ENCODE results near the gene GOLGA7B.

The GOLGA7B gene

DNA sequence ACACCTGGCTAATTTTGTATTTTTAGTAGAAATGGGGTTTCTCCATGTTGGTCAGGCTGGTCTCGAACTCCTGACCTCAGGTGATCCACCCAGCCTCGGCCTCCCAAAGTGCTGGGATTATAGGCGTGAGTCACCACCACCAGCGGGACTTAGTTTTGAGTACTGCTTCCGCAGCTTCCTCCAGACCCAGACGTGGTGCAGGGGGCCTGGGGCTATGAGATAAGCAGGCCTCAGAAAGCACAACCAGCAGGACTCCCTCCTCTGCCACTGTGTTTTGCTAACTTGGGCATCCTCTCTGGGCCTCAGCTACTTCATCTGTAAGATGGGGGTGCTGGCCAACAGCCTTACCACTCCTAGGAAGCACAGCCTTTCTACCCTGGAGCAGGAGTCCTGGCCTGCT lies 37.8 kb downstream of the GOLGA7B start:
- Histone ChIP-seq H3K27ac (ENCODE audit: low read length) (no peak overlapping the region), H3K4me3 (ENCODE audit: low read depth in 1 of 2, low read length in 2 of 2) (no peak overlapping the region), H3K36me3 (ENCODE audit: control insufficient read depth in 1 of 2, insufficient read depth in 2 of 2, low read length in 2 of 2) (no peaks in the 10 kb centered on the region), H3K27me3 (ENCODE audit: low read depth, low read length) (no peaks in the 10 kb centered on the region), H3K9me3 (ENCODE audit: control insufficient read depth in 1 of 2, low read length in 2 of 2) (no peaks in the 10 kb centered on the region), H3K4me1 (ENCODE audit: control insufficient read depth in 1 of 2, insufficient read depth in 2 of 2, low read length in 2 of 2) (no peaks in the 10 kb centered on the region)

- no peak overlapping the region for H3K27ac ChIP-seq (ENCODE audit: low read length)
- H3K4me3 ChIP-seq (ENCODE audit: low read depth in 1 of 2, low read length in 2 of 2): no peak overlapping the region
- H3K27me3 ChIP-seq (ENCODE audit: low read depth, low read length): no peaks in the 10 kb centered on the region
- H3K4me1 ChIP-seq (ENCODE audit: control insufficient read depth in 1 of 2, insufficient read depth in 2 of 2, low read length in 2 of 2): no peaks in the 10 kb centered on the region
- H3K36me3 ChIP-seq (ENCODE audit: control insufficient read depth in 1 of 2, insufficient read depth in 2 of 2, low read length in 2 of 2): no peaks in the 10 kb centered on the region
- H3K9me3 ChIP-seq (ENCODE audit: control insufficient read depth in 1 of 2, low read length in 2 of 2): no peaks in the 10 kb centered on the region
These were observed 38.5 kb downstream of the GOLGA7B start for GRCh38 chr10:97888134-97888533.

- no peak overlapping the region for H3K4me3 ChIP-seq (ENCODE audit: low read depth in 1 of 2, low read length in 2 of 2)
- H3K27ac ChIP-seq (ENCODE audit: low read length): no peak overlapping the region
- H3K27me3 ChIP-seq (ENCODE audit: low read depth, low read length): no peaks in the 10 kb centered on the region
- no peaks in the 10 kb centered on the region for H3K4me1 ChIP-seq (ENCODE audit: control insufficient read depth in 1 of 2, insufficient read depth in 2 of 2, low read length in 2 of 2)
- no peaks in the 10 kb centered on the region for H3K9me3 ChIP-seq (ENCODE audit: control insufficient read depth in 1 of 2, low read length in 2 of 2)
- H3K36me3 ChIP-seq (ENCODE audit: control insufficient read depth in 1 of 2, insufficient read depth in 2 of 2, low read length in 2 of 2): no peaks in the 10 kb centered on the region
These were observed 39.1 kb downstream of the GOLGA7B start for GRCh38 chr10:97888641-97889262.

DNA sequence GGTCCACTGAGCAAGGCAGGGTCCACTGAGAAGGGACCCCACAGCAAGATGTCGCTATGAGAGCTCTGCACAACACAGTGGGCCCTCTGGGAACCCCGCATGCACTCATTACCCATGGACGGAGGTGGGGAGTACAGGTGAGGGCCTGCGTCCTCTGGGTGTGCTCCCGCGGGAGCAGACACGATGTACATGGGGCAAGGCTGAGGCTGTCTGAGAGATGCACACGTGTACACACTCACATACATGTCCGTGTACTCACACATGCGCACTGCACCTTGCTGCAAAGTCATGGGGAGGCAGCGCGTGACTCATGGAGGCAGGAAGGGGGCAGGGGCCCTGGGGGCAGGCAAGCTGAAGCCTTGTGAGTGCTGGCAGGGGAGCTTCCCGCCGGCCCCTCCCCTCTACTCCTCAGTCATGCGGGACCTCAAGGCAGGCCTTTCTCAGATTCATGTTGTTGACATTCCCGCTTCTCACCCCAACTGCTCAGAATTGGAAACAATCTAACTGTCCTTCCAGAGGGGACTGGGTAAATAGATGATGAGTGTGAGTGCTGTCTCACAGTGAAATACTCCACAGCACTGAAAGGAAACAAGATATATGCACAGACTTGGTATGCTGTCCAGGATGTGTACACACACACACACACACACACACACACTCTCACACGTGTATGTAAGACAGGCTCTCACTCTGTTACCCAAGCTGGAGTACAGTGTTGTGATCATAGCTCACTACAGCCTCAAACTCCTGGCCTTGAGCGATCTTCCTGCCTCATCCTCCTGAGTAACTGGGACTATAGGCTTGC lies 40.0 kb downstream of the GOLGA7B start:
- Histone ChIP-seq H3K4me1 (ENCODE audit: control insufficient read depth in 1 of 2, insufficient read depth in 2 of 2, low read length in 2 of 2) (no peaks in the 10 kb centered on the region), H3K27ac (ENCODE audit: low read length) (no peak overlapping the region), H3K4me3 (ENCODE audit: low read depth in 1 of 2, low read length in 2 of 2) (no peak overlapping the region), H3K9me3 (ENCODE audit: control insufficient read depth in 1 of 2, low read length in 2 of 2) (no peaks in the 10 kb centered on the region), H3K36me3 (ENCODE audit: control insufficient read depth in 1 of 2, insufficient read depth in 2 of 2, low read length in 2 of 2) (no peaks in the 10 kb centered on the region), H3K27me3 (ENCODE audit: low read depth, low read length) (no peaks in the 10 kb centered on the region)

- H3K27me3 ChIP-seq (ENCODE audit: low read depth, low read length): no peaks in the 10 kb centered on the region
- H3K36me3 ChIP-seq (ENCODE audit: control insufficient read depth in 1 of 2, insufficient read depth in 2 of 2, low read length in 2 of 2): no peaks in the 10 kb centered on the region
- H3K27ac ChIP-seq (ENCODE audit: low read length): no peak overlapping the region
- H3K4me3 ChIP-seq (ENCODE audit: low read depth in 1 of 2, low read length in 2 of 2): no peak overlapping the region
- H3K4me1 ChIP-seq (ENCODE audit: control insufficient read depth in 1 of 2, insufficient read depth in 2 of 2, low read length in 2 of 2): no peaks in the 10 kb centered on the region
- H3K9me3 ChIP-seq (ENCODE audit: control insufficient read depth in 1 of 2, low read length in 2 of 2): no peaks in the 10 kb centered on the region
These were observed 42.0 kb downstream of the GOLGA7B start for GRCh38 chr10:97891497-97892167.

GRCh38 chr10:97892506-97892905 lies 42.9 kb downstream of the GOLGA7B start:
- H3K27me3 ChIP-seq (ENCODE audit: low read depth, low read length): no peaks in the 10 kb centered on the region
- H3K4me1 ChIP-seq (ENCODE audit: control insufficient read depth in 1 of 2, insufficient read depth in 2 of 2, low read length in 2 of 2): no peaks in the 10 kb centered on the region
- no peak overlapping the region for H3K27ac ChIP-seq (ENCODE audit: low read length)
- H3K4me3 ChIP-seq (ENCODE audit: low read depth in 1 of 2, low read length in 2 of 2): no peak overlapping the region
- H3K9me3 ChIP-seq (ENCODE audit: control insufficient read depth in 1 of 2, low read length in 2 of 2): no peaks in the 10 kb centered on the region
- H3K36me3 ChIP-seq (ENCODE audit: control insufficient read depth in 1 of 2, insufficient read depth in 2 of 2, low read length in 2 of 2): no peaks in the 10 kb centered on the region

GRCh38 chr10:97892939-97893338 lies 43.3 kb downstream of the GOLGA7B start:
- Histone ChIP-seq H3K4me3 (ENCODE audit: low read depth in 1 of 2, low read length in 2 of 2) (no peak overlapping the region), H3K27ac (ENCODE audit: low read length) (no peak overlapping the region), H3K36me3 (ENCODE audit: control insufficient read depth in 1 of 2, insufficient read depth in 2 of 2, low read length in 2 of 2) (no peaks in the 10 kb centered on the region), H3K27me3 (ENCODE audit: low read depth, low read length) (no peaks in the 10 kb centered on the region), H3K4me1 (ENCODE audit: control insufficient read depth in 1 of 2, insufficient read depth in 2 of 2, low read length in 2 of 2) (no peaks in the 10 kb centered on the region), H3K9me3 (ENCODE audit: control insufficient read depth in 1 of 2, low read length in 2 of 2) (no peaks in the 10 kb centered on the region)

GRCh38 chr10:97894092-97894491 lies 44.4 kb downstream of the GOLGA7B start:
- H3K9me3 ChIP-seq (ENCODE audit: control insufficient read depth in 1 of 2, low read length in 2 of 2): no peaks in the 10 kb centered on the region

GRCh38 chr10:97895084-97895483 lies 45.4 kb downstream of the GOLGA7B start:
- Histone ChIP-seq H3K36me3 (ENCODE audit: control insufficient read depth in 1 of 2, insufficient read depth in 2 of 2, low read length in 2 of 2) (no peaks in the 10 kb centered on the region), H3K9me3 (ENCODE audit: control insufficient read depth in 1 of 2, low read length in 2 of 2) (no peaks in the 10 kb centered on the region), H3K4me1 (ENCODE audit: control insufficient read depth in 1 of 2, insufficient read depth in 2 of 2, low read length in 2 of 2) (no peaks in the 10 kb centered on the region), H3K27me3 (ENCODE audit: low read depth, low read length) (no peaks in the 10 kb centered on the region), H3K4me3 (ENCODE audit: low read depth in 1 of 2, low read length in 2 of 2) (no peak overlapping the region), H3K27ac (ENCODE audit: low read length) (no peak overlapping the region)

More at GRCh38 chr10:97894092-97894491, 44.4 kb downstream of the GOLGA7B start:
- Histone ChIP-seq H3K27ac (ENCODE audit: low read length) (no peak overlapping the region), H3K36me3 (ENCODE audit: control insufficient read depth in 1 of 2, insufficient read depth in 2 of 2, low read length in 2 of 2) (no peaks in the 10 kb centered on the region), H3K4me3 (ENCODE audit: low read depth in 1 of 2, low read length in 2 of 2) (no peak overlapping the region), H3K4me1 (ENCODE audit: control insufficient read depth in 1 of 2, insufficient read depth in 2 of 2, low read length in 2 of 2) (no peaks in the 10 kb centered on the region), H3K27me3 (ENCODE audit: low read depth, low read length) (no peaks in the 10 kb centered on the region)

GRCh38 chr10:97895915-97896314 lies 46.3 kb downstream of the GOLGA7B start:
- H3K4me1 ChIP-seq (ENCODE audit: control insufficient read depth in 1 of 2, insufficient read depth in 2 of 2, low read length in 2 of 2): no peaks in the 10 kb centered on the region
- H3K4me3 ChIP-seq (ENCODE audit: low read depth in 1 of 2, low read length in 2 of 2): no peak overlapping the region
- no peak overlapping the region for H3K27ac ChIP-seq (ENCODE audit: low read length)
- H3K27me3 ChIP-seq (ENCODE audit: low read depth, low read length): no peaks in the 10 kb centered on the region
- H3K9me3 ChIP-seq (ENCODE audit: control insufficient read depth in 1 of 2, low read length in 2 of 2): no peaks in the 10 kb centered on the region
- no peaks in the 10 kb centered on the region for H3K36me3 ChIP-seq (ENCODE audit: control insufficient read depth in 1 of 2, insufficient read depth in 2 of 2, low read length in 2 of 2)

GRCh38 chr10:97896756-97897358 lies 47.2 kb downstream of the GOLGA7B start:
- Histone ChIP-seq H3K36me3 (ENCODE audit: control insufficient read depth in 1 of 2, insufficient read depth in 2 of 2, low read length in 2 of 2) (no peaks in the 10 kb centered on the region), H3K9me3 (ENCODE audit: control insufficient read depth in 1 of 2, low read length in 2 of 2) (no peaks in the 10 kb centered on the region), H3K4me1 (ENCODE audit: control insufficient read depth in 1 of 2, insufficient read depth in 2 of 2, low read length in 2 of 2) (no peaks in the 10 kb centered on the region), H3K27me3 (ENCODE audit: low read depth, low read length) (no peaks in the 10 kb centered on the region), H3K27ac (ENCODE audit: low read length) (no peak overlapping the region), H3K4me3 (ENCODE audit: low read depth in 1 of 2, low read length in 2 of 2) (no peak overlapping the region)
